Measurements from ENCODE around the gene RNF5. TPM values are rescaled to one million over a fixed set of nuclear protein-coding genes. Genes with fewer than 3 reads are reported as not detected.

Gene RNF5
- total and polyA plus RNA-seq, 9 of the 15 experiments (the other 6 are each of a cell fraction or from before 2014, with no cell fraction given): 62.2 to 245 (median 129) TPM

GRCh38 chr6:32131439-32131948, 46.7 kb upstream of the RNF5 start (continued):
- TF ChIP-seq ZNF609 (CRISPR knock-in tag; IDR thresholded peaks at IDR 0.05; ENCODE audit: borderline replicate concordance) (peak; percentile 91; the same call in 1 of the 2 replicates), XRCC4 (IDR thresholded peaks at IDR 0.05; ENCODE audit: extremely low read depth, insufficient read depth, insufficient read length) (no peak), MITF (IDR thresholded peaks at IDR 0.05) (peak; percentile 91), ZC3H8 (IDR thresholded peaks at IDR 0.05) (0 out of 2 replicates have a peak, but pooled peaks have one; percentile 59), MXI1 (IDR thresholded peaks at IDR 0.05; ENCODE audit: low read depth, low read length) (peak; percentile 80; the same call in 1 of the 2 replicates), MED1 (CRISPR knock-in tag; IDR thresholded peaks at IDR 0.05; ENCODE audit: borderline replicate concordance) (no peak), TAL1 (IDR thresholded peaks at IDR 0.05) (peak; percentile 100), ZFX (CRISPR knock-in tag; IDR thresholded peaks at IDR 0.05) (0 out of 2 replicates have a peak, but pooled peaks have one; percentile 18), HMGN3 (IDR thresholded peaks at IDR 0.05; ENCODE audit: borderline replicate concordance, extremely low read depth, insufficient read length, low read depth, low read length) (peak; percentile 100), POLR3G (IDR thresholded peaks at IDR 0.05; ENCODE audit: extremely low read depth, insufficient read length, insufficient replicate concordance) (no peak), RBM34 (IDR thresholded peaks at IDR 0.05; ENCODE audit: borderline replicate concordance, insufficient read depth, low read length) (no peak), ZNF197 (CRISPR knock-in tag; IDR thresholded peaks at IDR 0.05; ENCODE audit: low read depth) (0 out of 2 replicates have a peak, but pooled peaks have one; percentile 33), SMARCE1 (IDR thresholded peaks at IDR 0.05) (peak; percentile 97), NELFE (IDR thresholded peaks at IDR 0.05; ENCODE audit: insufficient read depth, insufficient read length) (no peak), SIRT6 (IDR thresholded peaks at IDR 0.05; ENCODE audit: low read depth, low read length) (no peak), MTA3 (IDR thresholded peaks at IDR 0.05; ENCODE audit: borderline replicate concordance) (peak; percentile 78), SRSF3 (IDR thresholded peaks at IDR 0.05; ENCODE audit: insufficient read depth, low read length) (no peak)
- TF ChIP-seq, protein P1, sequence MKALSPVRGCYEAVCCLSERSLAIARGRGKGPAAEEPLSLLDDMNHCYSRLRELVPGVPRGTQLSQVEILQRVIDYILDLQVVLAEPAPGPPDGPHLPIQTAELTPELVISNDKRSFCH (CRISPR knock-in tag; IDR thresholded peaks at IDR 0.05): no peak
- TF ChIP-seq, protein P1 (tag; IDR thresholded peaks at IDR 0.05): peak; percentile 85

Measured in K562 (cell line).